IPS-18a (cell line): ENCODE results near the gene SFT2D2.
"Not testable (repeated sequence)": the region's sequence is repeated elsewhere in the genome, so short reads cannot be mapped to it uniquely, and the experiment has no call there.

Experiments
- H3K27ac ChIP-seq: one replicate; pipeline ENCODE4 v1.5.1; 2013; ENCODE audit warnings: low read length
- H3K27me3 ChIP-seq: one replicate; pipeline ENCODE4 v1.6.1; 2013; ENCODE audit warnings: mild to moderate bottlenecking, low read length; ENCODE audit not compliant: control insufficient read depth, insufficient read depth
- H3K36me3 ChIP-seq: one replicate; pipeline ENCODE4 v1.6.1; 2013; ENCODE audit warnings: low read depth, low read length; ENCODE audit not compliant: control insufficient read depth
- H3K4me1 ChIP-seq: one replicate; pipeline ENCODE4 v1.6.1; 2013; ENCODE audit warnings: low read depth, low read length; ENCODE audit not compliant: control insufficient read depth
- H3K4me3 ChIP-seq: one replicate; pipeline ENCODE4 v1.5.1; 2013; ENCODE audit warnings: low read length
- H3K9ac ChIP-seq: one replicate; pipeline ENCODE4 v1.6.1; 2013; ENCODE audit warnings: mild to moderate bottlenecking, low read length, moderate library complexity
- H3K9me3 ChIP-seq: one replicate; pipeline ENCODE4 v1.6.1; 2013; ENCODE audit warnings: low read depth, low read length; ENCODE audit not compliant: control insufficient read depth

Gene SFT2D2

GRCh38 chr1:168202941-168203654 is 22.7 kb upstream of the SFT2D2 start:
- no peak overlapping the region for H3K4me3 ChIP-seq
- no peaks in the 10 kb centered on the region for H3K9me3 ChIP-seq
- no peaks in the 10 kb centered on the region for H3K4me1 ChIP-seq
- no peaks in the 10 kb centered on the region for H3K27me3 ChIP-seq
- no peak overlapping the region for H3K27ac ChIP-seq
- no peak overlapping the region for H3K9ac ChIP-seq
- peaks cover 6% of the 10 kb centered on the region for H3K36me3 ChIP-seq

GRCh38 chr1:168206111-168206510 is 19.7 kb upstream of the SFT2D2 start:
- no peaks in the 10 kb centered on the region for H3K27me3 ChIP-seq
- no peak overlapping the region for H3K27ac ChIP-seq
- no peaks in the 10 kb centered on the region for H3K4me1 ChIP-seq
- H3K9ac ChIP-seq = no peak overlapping the region
- no peaks in the 10 kb centered on the region for H3K36me3 ChIP-seq
- no peaks in the 10 kb centered on the region for H3K9me3 ChIP-seq
- no peak overlapping the region for H3K4me3 ChIP-seq

DNA sequence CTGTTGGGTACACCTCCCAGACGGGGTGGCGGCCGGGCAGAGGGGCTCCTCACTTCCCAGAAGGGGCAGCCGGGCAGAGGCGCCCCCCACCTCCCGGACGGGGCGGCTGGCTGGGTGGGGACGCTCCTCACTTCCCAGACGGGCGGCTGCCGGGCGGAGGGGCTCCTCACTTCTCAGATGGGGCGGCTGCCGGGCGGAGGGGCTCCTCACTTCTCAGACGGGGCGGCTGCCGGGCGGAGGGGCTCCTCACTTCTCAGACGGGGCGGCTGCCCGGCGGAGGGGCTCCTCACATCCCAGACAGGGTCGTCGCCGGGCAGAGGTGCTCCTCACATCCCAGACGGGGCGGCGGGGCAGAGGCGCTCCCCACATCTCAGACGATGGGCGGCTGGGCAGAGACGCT is 18.1 kb upstream of the SFT2D2 start:
- not testable (repeated sequence) for H3K27ac ChIP-seq, H3K4me3 ChIP-seq, H3K4me1 ChIP-seq, H3K9ac ChIP-seq, H3K27me3 ChIP-seq, H3K36me3 ChIP-seq, H3K9me3 ChIP-seq

GRCh38 chr1:168210312-168210711 is 15.5 kb upstream of the SFT2D2 start:
- Histone ChIP-seq H3K4me3 (no peak overlapping the region), H3K27ac (no peak overlapping the region), H3K4me1 (no peaks in the 10 kb centered on the region), H3K9me3 (peaks cover 3% of the 10 kb centered on the region), H3K9ac (no peak overlapping the region), H3K27me3 (no peaks in the 10 kb centered on the region), H3K36me3 (no peaks in the 10 kb centered on the region)

DNA sequence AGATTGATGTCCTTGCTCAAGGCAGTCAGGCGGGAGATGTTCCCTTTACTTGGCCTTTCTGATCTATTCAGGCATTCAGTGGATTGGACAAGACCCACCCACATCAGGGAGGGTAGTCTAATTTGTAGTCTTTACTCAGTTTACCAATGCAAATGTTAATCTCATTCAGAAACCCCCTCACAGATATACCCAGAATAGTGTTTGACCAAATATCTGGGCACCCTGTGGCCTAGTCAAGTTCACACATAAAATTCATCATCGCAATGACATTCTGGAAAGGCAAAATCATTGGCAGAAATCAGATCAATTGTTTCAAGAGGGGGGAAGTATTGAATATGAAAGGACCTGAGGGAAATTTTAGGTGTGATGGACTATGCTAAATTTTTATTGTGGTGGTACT is 12.5 kb upstream of the SFT2D2 start:
- Histone ChIP-seq H3K4me1 (peaks cover 8% of the 10 kb centered on the region), H3K27me3 (no peaks in the 10 kb centered on the region), H3K27ac (no peak overlapping the region), H3K9ac (no peak overlapping the region), H3K36me3 (no peaks in the 10 kb centered on the region), H3K4me3 (no peak overlapping the region), H3K9me3 (peaks cover 3% of the 10 kb centered on the region)

GRCh38 chr1:168216171-168216570 is 9.6 kb upstream of the SFT2D2 start:
- no peaks in the 10 kb centered on the region for H3K36me3 ChIP-seq
- no peak overlapping the region for H3K27ac ChIP-seq
- H3K4me3 ChIP-seq = no peak overlapping the region
- peaks cover 3% of the 10 kb centered on the region for H3K9me3 ChIP-seq
- peaks cover 20% of the 10 kb centered on the region for H3K4me1 ChIP-seq
- H3K27me3 ChIP-seq = no peaks in the 10 kb centered on the region
- no peak overlapping the region for H3K9ac ChIP-seq

DNA sequence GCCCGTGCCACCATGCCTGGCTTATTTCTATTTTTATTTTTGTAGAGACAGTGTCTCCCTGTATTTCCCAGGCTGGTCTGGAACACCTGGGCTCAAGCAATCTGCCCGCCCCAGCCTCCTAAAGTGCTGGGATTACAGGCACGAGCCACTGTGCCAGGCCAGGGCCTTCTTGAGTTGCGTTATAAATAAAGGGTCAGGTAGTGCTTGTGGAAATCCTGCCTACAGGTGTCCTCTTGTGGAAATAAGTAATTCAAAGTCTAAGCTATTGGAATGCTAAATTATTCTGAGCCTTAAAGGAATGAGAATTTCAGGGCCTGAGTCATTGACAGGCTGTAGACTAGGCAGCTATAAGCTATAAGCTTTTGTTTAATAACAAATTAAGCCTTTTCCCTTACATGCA is 8.1 kb upstream of the SFT2D2 start:
- Histone ChIP-seq H3K9ac (no peak overlapping the region), H3K36me3 (no peaks in the 10 kb centered on the region), H3K4me3 (no peak overlapping the region), H3K9me3 (peaks cover 3% of the 10 kb centered on the region), H3K27me3 (no peaks in the 10 kb centered on the region), H3K27ac (no peak overlapping the region), H3K4me1 (peaks cover 20% of the 10 kb centered on the region)

GRCh38 chr1:168218658-168219057 is 7.1 kb upstream of the SFT2D2 start:
- H3K9ac ChIP-seq = no peak overlapping the region
- peaks cover 20% of the 10 kb centered on the region for H3K4me1 ChIP-seq

GRCh38 chr1:168220470-168220871 is 5.3 kb upstream of the SFT2D2 start:
- Histone ChIP-seq H3K27ac (no peak overlapping the region), H3K9ac (no peak overlapping the region), H3K27me3 (no peaks in the 10 kb centered on the region), H3K36me3 (no peaks in the 10 kb centered on the region), H3K4me3 (no peak overlapping the region), H3K4me1 (peaks cover 20% of the 10 kb centered on the region), H3K9me3 (no peaks in the 10 kb centered on the region)

More at GRCh38 chr1:168218658-168219057, 7.1 kb upstream of the SFT2D2 start:
- Histone ChIP-seq H3K27ac (no peak overlapping the region), H3K27me3 (no peaks in the 10 kb centered on the region), H3K9me3 (no peaks in the 10 kb centered on the region), H3K36me3 (no peaks in the 10 kb centered on the region), H3K4me3 (no peak overlapping the region)

DNA sequence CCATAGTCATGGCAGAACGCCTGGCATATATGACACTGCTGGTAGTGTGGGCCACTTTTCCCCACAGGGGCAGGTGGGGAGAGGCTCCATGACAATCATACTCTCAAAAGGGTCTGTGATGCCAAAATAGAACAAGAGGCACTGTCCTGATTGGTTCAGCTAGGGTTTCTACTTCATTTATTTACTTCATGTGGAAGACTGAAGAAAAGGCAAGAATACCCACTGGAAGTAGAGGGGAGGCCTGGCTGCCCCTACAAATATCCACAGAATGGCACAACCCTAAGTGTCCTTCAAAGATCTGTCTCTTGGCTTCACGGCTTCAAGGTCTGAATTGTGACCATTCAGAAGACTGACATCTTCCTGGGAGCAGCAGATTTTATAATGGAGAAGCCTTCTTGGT is 4.5 kb upstream of the SFT2D2 start:
- H3K4me3 ChIP-seq = no peak overlapping the region
- no peak overlapping the region for H3K9ac ChIP-seq
- H3K9me3 ChIP-seq = no peaks in the 10 kb centered on the region
- no peak overlapping the region for H3K27ac ChIP-seq
- peaks cover 20% of the 10 kb centered on the region for H3K4me1 ChIP-seq
- no peaks in the 10 kb centered on the region for H3K36me3 ChIP-seq
- H3K27me3 ChIP-seq = peaks cover under 1% of the 10 kb centered on the region

- H3K36me3 ChIP-seq = no peaks in the 10 kb centered on the region
- no peak overlapping the region for H3K9ac ChIP-seq
- H3K27ac ChIP-seq = no peak overlapping the region
- H3K4me3 ChIP-seq = no peak overlapping the region
- peaks cover 13% of the 10 kb centered on the region for H3K4me1 ChIP-seq
- H3K27me3 ChIP-seq = peaks cover 3% of the 10 kb centered on the region
- no peaks in the 10 kb centered on the region for H3K9me3 ChIP-seq
Observed at GRCh38 chr1:168223261-168223660, 2.5 kb upstream of the SFT2D2 start.
